ENCODE measurements around the gene SEC16B.

SEC16B gene

DNA sequence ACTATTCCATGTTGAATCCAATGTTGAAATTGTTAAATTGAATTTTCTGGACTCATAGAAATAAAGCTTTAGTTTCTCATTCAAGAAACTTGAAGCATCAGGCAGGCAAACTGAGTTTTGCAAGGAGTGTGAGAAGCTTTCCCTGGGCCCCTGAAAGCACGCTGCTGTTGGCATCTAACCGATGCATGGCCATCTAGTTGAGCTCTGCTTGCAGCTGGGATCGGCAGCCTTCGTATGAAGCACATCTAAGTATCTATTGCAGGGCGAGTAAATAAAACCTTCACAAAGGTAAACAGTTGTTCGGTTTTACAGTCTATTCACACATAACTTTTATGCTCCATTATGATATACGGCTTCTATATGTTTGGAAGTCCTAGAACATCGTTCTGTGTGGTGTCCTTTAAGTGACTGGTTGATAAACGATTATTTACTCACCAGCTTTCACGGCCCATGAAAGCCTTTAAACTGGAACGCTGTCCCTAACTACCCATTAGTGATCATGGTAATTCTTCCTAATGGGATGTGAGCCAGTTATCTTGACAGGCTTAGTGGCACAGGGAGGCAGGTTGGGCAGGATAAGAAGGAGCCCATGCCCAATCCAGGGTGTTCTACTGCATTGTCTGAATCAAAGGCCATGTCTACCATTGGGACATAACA is 71.7 kb downstream of the SEC16B start:
- POLR2A ChIA-PET = no interaction called here
- CTCF ChIA-PET = no interaction called here
- TF ChIP-seq PKNOX1 (IDR thresholded peaks at IDR 0.05) (peak; percentile 13; the same call in 1 of the 2 replicates), LEF1 (IDR thresholded peaks at IDR 0.05; ENCODE audit: borderline replicate concordance) (no peak)
- DNase-seq (ENCODE audit: extremely low spot score) = no peak

DNA sequence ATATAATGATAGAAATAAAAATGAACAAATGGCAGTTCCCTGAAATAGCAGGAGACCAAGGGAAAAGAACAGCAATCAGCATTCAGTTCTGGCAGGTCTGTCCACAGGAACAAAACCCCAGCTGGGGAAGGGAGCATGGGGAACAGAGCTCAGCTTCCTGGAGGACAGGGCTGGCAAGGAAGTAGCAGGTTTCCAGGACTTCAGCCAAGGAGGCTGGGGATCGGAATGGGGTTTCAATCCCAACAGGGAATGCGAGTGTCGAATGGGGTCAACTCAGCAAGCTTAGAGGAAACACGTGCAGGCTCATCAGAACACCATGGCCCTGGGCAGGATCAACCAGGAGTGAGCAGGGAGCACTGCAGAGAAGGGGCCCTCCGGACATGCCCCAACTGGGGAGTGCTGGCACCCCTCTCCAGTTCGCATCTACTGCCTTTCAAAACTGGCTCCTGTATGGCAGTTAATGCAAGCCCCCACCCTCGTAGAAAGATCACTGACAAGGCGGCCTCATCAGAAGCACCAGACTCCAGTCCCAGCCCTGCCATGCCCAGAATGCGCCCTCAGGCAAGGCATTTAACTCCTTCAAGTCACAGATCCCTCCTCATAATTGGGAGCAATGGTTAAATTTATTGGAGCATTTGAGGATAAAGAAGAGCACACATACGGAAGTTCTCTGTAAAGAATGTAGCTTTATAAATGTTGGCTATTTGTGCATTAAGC is 72.4 kb downstream of the SEC16B start:
- ChIA-PET CTCF (no interaction called here), POLR2A (no interaction called here)
- no peak for DNase-seq (ENCODE audit: extremely low spot score)
- TF ChIP-seq TARDBP (IDR thresholded peaks at IDR 0.05) = no peak
- no peak for TF ChIP-seq HDGF (IDR thresholded peaks at IDR 0.05; ENCODE audit: borderline replicate concordance)
- TF ChIP-seq L3MBTL2 (conservative IDR thresholded peaks at IDR 0.05) = no peak

Data from HEK293T (cell line).